ENCODE measurements around the gene PAQR9. TPM values are rescaled to one million over a fixed set of nuclear protein-coding genes. Genes with fewer than 3 reads are reported as not detected.
A peak's percentile ranks its signal among the peaks of the same experiment; 100 is the strongest.

PAQR9 gene
- total RNA-seq, 1 donor from 2014 or later: not detected

DNA sequence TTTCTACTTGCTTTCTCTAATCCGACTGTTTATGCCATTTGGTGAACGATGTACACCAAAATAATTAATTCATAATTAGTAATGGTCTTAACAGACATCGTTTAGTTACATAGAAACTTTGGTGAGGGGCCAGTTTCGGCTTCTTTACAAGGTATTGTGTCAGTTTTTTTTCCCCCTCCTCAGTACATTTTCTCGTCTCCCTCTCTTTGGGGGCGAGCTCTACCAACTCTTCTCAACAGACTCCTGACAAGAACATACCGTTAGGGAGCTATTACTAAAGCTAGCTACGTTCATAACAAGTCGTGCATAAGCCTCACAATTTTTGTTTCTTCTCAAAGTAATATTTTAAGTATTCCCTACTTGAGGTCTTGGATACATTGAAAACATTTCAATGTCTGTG lies 39.3 kb upstream of the PAQR9 start:
- no peak for DNase-seq (ENCODE audit: extremely low spot score in 2 of 2)
- peaks cover 61% of the 10 kb centered on the region for H3K4me1 ChIP-seq
- no peaks in the 10 kb centered on the region for H3K36me3 ChIP-seq
- H3K27ac ChIP-seq: no peak overlapping the region
- no peaks in the 10 kb centered on the region for H3K27me3 ChIP-seq
- TF ChIP-seq, protein P1, sequence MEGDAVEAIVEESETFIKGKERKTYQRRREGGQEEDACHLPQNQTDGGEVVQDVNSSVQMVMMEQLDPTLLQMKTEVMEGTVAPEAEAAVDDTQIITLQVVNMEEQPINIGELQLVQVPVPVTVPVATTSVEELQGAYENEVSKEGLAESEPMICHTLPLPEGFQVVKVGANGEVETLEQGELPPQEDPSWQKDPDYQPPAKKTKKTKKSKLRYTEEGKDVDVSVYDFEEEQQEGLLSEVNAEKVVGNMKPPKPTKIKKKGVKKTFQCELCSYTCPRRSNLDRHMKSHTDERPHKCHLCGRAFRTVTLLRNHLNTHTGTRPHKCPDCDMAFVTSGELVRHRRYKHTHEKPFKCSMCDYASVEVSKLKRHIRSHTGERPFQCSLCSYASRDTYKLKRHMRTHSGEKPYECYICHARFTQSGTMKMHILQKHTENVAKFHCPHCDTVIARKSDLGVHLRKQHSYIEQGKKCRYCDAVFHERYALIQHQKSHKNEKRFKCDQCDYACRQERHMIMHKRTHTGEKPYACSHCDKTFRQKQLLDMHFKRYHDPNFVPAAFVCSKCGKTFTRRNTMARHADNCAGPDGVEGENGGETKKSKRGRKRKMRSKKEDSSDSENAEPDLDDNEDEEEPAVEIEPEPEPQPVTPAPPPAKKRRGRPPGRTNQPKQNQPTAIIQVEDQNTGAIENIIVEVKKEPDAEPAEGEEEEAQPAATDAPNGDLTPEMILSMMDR (IDR thresholded peaks at IDR 0.05): no peak
- TF ChIP-seq POLR2A (IDR thresholded peaks at IDR 0.05) (no peak), POLR2AphosphoS5 (IDR thresholded peaks at IDR 0.05; ENCODE audit: insufficient read depth in 1 of 2, low read depth in 1 of 2) (no peak)
- intact Hi-C loops (cut with DNase I): no loop called here
- H3K4me3 ChIP-seq: peak overlapping the region; percentile 85 to 88
- H3K9me3 ChIP-seq: no peaks in the 10 kb centered on the region

DNA sequence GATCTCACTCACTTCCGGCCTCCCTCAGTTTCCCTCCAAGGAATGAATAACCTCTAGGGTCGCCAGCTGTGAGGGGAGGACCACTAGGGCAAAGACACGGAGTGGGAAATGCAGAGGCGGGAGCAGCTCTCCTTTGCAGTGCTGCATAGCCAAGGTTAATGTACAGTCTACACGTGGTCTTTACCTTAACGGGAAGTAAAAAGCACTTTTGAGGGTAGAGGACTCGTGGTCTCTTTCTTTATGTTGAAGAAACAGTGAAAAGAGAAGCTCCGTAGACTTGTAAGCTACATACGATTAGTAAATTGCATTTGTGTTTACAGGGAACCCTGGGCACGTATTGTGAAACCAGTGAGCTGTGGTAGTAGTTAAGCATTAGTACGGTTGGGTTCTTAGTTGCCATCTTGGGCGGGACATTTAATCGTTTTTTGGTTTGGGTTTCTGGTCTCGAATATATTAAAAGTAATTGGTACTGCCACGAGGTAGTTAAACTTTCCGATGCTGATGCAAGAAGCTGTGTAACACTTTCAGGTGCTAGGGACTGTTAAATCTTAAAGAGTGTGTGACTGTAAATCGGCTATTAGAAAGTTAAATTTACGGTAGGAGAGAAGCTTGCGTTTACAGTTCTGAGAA lies 38.7 kb upstream of the PAQR9 start:
- peaks cover 56% of the 10 kb centered on the region for H3K4me1 ChIP-seq
- peak overlapping the region; percentile 89 for H3K27ac ChIP-seq
- no peaks in the 10 kb centered on the region for H3K36me3 ChIP-seq
- TF ChIP-seq, protein P1 (IDR thresholded peaks at IDR 0.05): no peak
- no peak for TF ChIP-seq POLR2AphosphoS5 (IDR thresholded peaks at IDR 0.05; ENCODE audit: insufficient read depth in 1 of 2, low read depth in 1 of 2)
- no peak for TF ChIP-seq POLR2A (IDR thresholded peaks at IDR 0.05)
- intact Hi-C loops (cut with DNase I): no loop called here
- no peak for DNase-seq (ENCODE audit: extremely low spot score in 2 of 2)
- H3K9me3 ChIP-seq: no peaks in the 10 kb centered on the region
- H3K27me3 ChIP-seq: no peaks in the 10 kb centered on the region
- H3K4me3 ChIP-seq: peak overlapping the region; percentile 85 to 88

DNA sequence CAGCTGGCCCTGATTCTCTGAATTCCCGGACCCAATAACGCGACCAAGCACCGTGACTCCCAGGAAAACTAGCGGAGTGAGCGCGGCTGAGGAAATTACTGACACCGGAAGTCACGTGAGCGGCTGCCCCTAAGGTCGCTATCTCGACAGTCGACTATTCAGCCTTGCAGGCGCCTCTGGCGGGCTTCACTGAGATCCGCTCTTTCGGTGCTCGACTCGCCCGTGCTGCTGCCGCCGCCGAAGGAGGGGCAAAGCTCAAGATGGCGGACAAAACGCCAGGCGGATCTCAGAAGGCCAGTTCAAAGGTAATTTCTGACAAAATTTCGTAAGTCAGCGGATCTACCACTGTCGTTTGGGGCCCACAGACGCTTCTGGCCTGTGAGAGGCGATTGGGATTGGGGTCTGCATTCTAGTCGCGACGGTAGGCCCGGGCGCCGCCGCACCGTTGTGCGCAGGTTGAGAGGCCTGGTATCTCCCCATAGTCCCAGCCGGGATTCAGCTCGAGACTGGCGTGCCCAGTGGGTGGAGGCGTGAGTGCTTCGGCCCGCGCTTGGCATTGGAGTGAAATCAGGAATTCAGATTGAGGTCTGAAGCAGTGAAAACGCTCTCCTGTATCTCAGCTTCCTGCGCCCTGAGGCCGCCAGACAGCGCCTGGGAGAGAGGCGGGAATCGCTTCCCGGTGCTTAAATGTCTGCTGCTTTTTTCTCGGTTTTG lies 38.1 kb upstream of the PAQR9 start, which contains the start of gene U2SURP:
U2SURP (plus strand) TSS at position 202 of the 714 bp plus-strand sequence; CDS start at position 261, 59 bp downstream.
- Histone ChIP-seq H3K36me3 (no peaks in the 10 kb centered on the region), H3K27ac (peak within 1 kb of the TSS; percentile 89), H3K9me3 (no peaks in the 10 kb centered on the region), H3K27me3 (no peaks in the 10 kb centered on the region), H3K4me1 (peaks cover 49% of the 10 kb centered on the region), H3K4me3 (peak within 1 kb of the TSS; percentile 85 to 88)
- TF ChIP-seq POLR2AphosphoS5 (IDR thresholded peaks at IDR 0.05; ENCODE audit: insufficient read depth in 1 of 2, low read depth in 1 of 2): peak; percentile 96 to 98
- TF ChIP-seq, protein P1 (IDR thresholded peaks at IDR 0.05): peak in 1 of 3 experiments; percentile 17
- peak in 1 of 2 donors; percentile 54 for TF ChIP-seq POLR2A (IDR thresholded peaks at IDR 0.05)
- intact Hi-C loops (cut with DNase I): no loop called here
- DNase-seq (ENCODE audit: extremely low spot score in 2 of 2): peak in 1 of 2 donors; percentile 97

DNA sequence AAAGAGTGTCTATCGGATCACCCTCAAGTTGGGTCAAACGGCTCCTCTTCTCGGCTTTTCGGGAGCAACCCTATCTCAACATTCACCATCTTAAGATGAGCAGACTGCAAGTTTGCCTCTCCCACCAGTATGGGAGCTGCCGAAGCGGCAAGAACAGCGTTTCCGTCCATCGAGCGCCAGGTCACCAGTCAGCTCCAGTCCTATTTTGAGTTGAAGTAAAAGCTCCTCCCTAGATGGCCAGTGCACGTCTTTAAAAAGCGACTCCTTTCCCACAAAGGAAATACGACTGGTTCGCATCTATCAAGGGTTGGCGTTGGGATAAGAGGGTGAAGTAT lies 37.5 kb upstream of the PAQR9 start:
- no peaks in the 10 kb centered on the region for H3K9me3 ChIP-seq
- no peaks in the 10 kb centered on the region for H3K27me3 ChIP-seq
- no peak for DNase-seq (ENCODE audit: extremely low spot score in 2 of 2)
- intact Hi-C loops (cut with DNase I): no loop called here
- peak overlapping the region; percentile 85 to 88 for H3K4me3 ChIP-seq
- H3K27ac ChIP-seq: peak overlapping the region; percentile 89
- TF ChIP-seq POLR2A (IDR thresholded peaks at IDR 0.05): no peak
- TF ChIP-seq, protein P1 (IDR thresholded peaks at IDR 0.05): no peak
- no peak for TF ChIP-seq POLR2AphosphoS5 (IDR thresholded peaks at IDR 0.05; ENCODE audit: insufficient read depth in 1 of 2, low read depth in 1 of 2)
- H3K4me1 ChIP-seq: peaks cover 44% of the 10 kb centered on the region
- H3K36me3 ChIP-seq: no peaks in the 10 kb centered on the region

DNA sequence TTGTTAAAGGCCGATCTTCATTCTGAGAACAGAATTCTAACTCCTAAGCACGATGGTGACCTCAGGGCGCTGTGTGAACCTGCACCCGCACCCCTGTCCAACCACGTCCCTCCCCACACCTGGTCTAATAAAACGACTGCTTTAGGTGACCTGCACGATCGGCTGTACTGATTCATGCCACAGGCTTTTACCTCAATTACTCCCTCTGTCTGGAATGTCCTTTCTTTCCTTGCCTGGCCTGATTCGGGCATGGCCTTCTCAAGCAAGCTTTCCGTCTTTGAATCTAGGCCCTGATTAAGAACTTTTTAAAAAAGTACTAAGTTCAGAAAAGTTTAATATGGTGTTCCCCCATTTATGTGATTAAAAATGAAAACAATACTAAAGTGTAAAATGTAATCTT lies 37.1 kb upstream of the PAQR9 start:
- Histone ChIP-seq H3K4me1 (peaks cover 40% of the 10 kb centered on the region), H3K4me3 (peak overlapping the region; percentile 85 to 88), H3K27ac (peak overlapping the region; percentile 89), H3K36me3 (no peaks in the 10 kb centered on the region), H3K27me3 (no peaks in the 10 kb centered on the region), H3K9me3 (no peaks in the 10 kb centered on the region)
- TF ChIP-seq, protein P1 (IDR thresholded peaks at IDR 0.05): no peak
- no peak for TF ChIP-seq POLR2AphosphoS5 (IDR thresholded peaks at IDR 0.05; ENCODE audit: insufficient read depth in 1 of 2, low read depth in 1 of 2)
- no peak for TF ChIP-seq POLR2A (IDR thresholded peaks at IDR 0.05)
- no peak for DNase-seq (ENCODE audit: extremely low spot score in 2 of 2)
- intact Hi-C loops (cut with DNase I): no loop called here
